Prostate gland (tissue), 2 donors: ENCODE data around the gene INPP4B.

Experiments
- CTCF ChIP-seq, 4 experiments: fragments of 200-600 bp in 2 of 4; fragments of 450-650 bp in 2 of 4; sonication (generic) in 2 of 4; IDR thresholded peaks; 1 replicate in 3 of 4; 2 replicates in 1 of 4; pipeline ENCODE4 v1.5.1; 2016 to 2019; ENCODE audit warnings: antibody characterized with exemption in 4 of 4, mild to moderate bottlenecking in 2 of 4, moderate library complexity in 2 of 4
- POLR2A ChIP-seq: fragments of 450-650 bp; IDR thresholded peaks from one replicate; pipeline ENCODE4 v1.6.1; 2016; ENCODE audit warnings: antibody characterized with exemption, mild to moderate bottlenecking

- TF ChIP-seq CTCF (IDR thresholded peaks at IDR 0.05) (no peak), POLR2A (no peak)
These were observed 67.2 kb downstream of the INPP4B start for GRCh38 chr4:142778900-142779299.
